Upper lobe of right lung (tissue), 1 donor: ENCODE measurements around the gene AIF1L. TPM values are rescaled to one million over a fixed set of nuclear protein-coding genes. Genes with fewer than 3 reads are reported as not detected.
"Not testable (repeated sequence)": the region's sequence is repeated elsewhere in the genome, so short reads cannot be mapped to it uniquely, and the experiment has no call there.

ENCODE experiments used
- ATAC-seq: fragments of 200-7000 bp; cut with Tn5 transposase; one replicate; pipeline ENCODE4 v1.9.1; 2020; ENCODE audit warnings: mild to moderate bottlenecking, moderate library complexity
- DNase-seq: peaks from one replicate; pipeline ENCODE4 v3.0.0-alpha.2; 2020
- H3K27ac ChIP-seq: fragments of 200-600 bp; one replicate; pipeline ENCODE4 v1.8.0; 2022
- H3K27me3 ChIP-seq: fragments of 200-600 bp; one replicate; pipeline ENCODE4 v1.8.0; 2022; ENCODE audit warnings: mild to moderate bottlenecking
- H3K36me3 ChIP-seq: fragments of 200-600 bp; one replicate; pipeline ENCODE4 v1.8.0; 2022
- H3K4me1 ChIP-seq: fragments of 200-600 bp; one replicate; pipeline ENCODE4 v1.8.0; 2022
- H3K4me3 ChIP-seq: fragments of 200-600 bp; one replicate; pipeline ENCODE4 v1.8.0; 2022; ENCODE audit warnings: mild to moderate bottlenecking
- H3K9me3 ChIP-seq: fragments of 200-600 bp; one replicate; pipeline ENCODE4 v1.8.0; 2022
- CTCF ChIP-seq: fragments of 200-600 bp; IDR thresholded peaks from one replicate; pipeline ENCODE4 v1.8.0; 2022; ENCODE audit warnings: antibody characterized with exemption
- intact Hi-C: fragments of 100-400 bp; cut with DNase I; formaldehyde crosslinking; loops from one replicate; pipeline ENCODE4 v1.11.0; 2022
- total RNA-seq: library from RNA; stranded (reverse); fragmentation: NEBNext Ultra II Directional; extraction: Animal tissue kit (Norgen Biotek cat#: 25700); gene quantifications from one replicate; pipeline ENCODE4 v1.2.1, GENCODE V29; 2021
- donor health status: DM: no; HTN: yes; CAD: no; lungs with severe emphysema.

The AIF1L gene
- total RNA-seq, 1 donor from 2014 or later: 12.3 TPM

GRCh38 chr9:131112374-131113154 lies 16.2 kb downstream of the AIF1L start:
- ATAC-seq (no peak), DNase-seq (peak; percentile 37)
- H3K4me3 ChIP-seq: no peak overlapping the region
- no peak for TF ChIP-seq CTCF
- no peak overlapping the region for H3K27ac ChIP-seq
- H3K9me3 ChIP-seq: no peaks in the 10 kb centered on the region
- H3K4me1 ChIP-seq: peaks cover 6% of the 10 kb centered on the region
- no peaks in the 10 kb centered on the region for H3K27me3 ChIP-seq
- no peaks in the 10 kb centered on the region for H3K36me3 ChIP-seq
- intact Hi-C loops: no loop called here

GRCh38 chr9:131113655-131114054 lies 17.3 kb downstream of the AIF1L start:
- TF ChIP-seq CTCF: no peak
- DNase-seq: no peak
- Histone ChIP-seq H3K36me3 (no peaks in the 10 kb centered on the region), H3K27ac (no peak overlapping the region), H3K4me3 (no peak overlapping the region), H3K27me3 (no peaks in the 10 kb centered on the region), H3K4me1 (peaks cover 6% of the 10 kb centered on the region), H3K9me3 (no peaks in the 10 kb centered on the region)
- intact Hi-C loops: no loop called here
- no peak for ATAC-seq

GRCh38 chr9:131114084-131114535 lies 17.8 kb downstream of the AIF1L start:
- no peak overlapping the region for H3K4me3 ChIP-seq
- H3K27me3 ChIP-seq: no peaks in the 10 kb centered on the region
- DNase-seq (peak; percentile 53), ATAC-seq (no peak)
- peaks cover 6% of the 10 kb centered on the region for H3K4me1 ChIP-seq
- intact Hi-C loops: no loop called here
- H3K27ac ChIP-seq: no peak overlapping the region
- TF ChIP-seq CTCF: no peak
- no peaks in the 10 kb centered on the region for H3K9me3 ChIP-seq
- no peaks in the 10 kb centered on the region for H3K36me3 ChIP-seq

GRCh38 chr9:131115360-131115742 lies 19.0 kb downstream of the AIF1L start:
- H3K9me3 ChIP-seq, H3K27me3 ChIP-seq, H3K27ac ChIP-seq, H3K4me1 ChIP-seq, H3K36me3 ChIP-seq, H3K4me3 ChIP-seq, ATAC-seq, intact Hi-C loops: not testable (repeated sequence)
- DNase-seq: peak; percentile 1

- no peaks in the 10 kb centered on the region for H3K9me3 ChIP-seq
- intact Hi-C loops: no loop called here
- peaks cover 6% of the 10 kb centered on the region for H3K4me1 ChIP-seq
- ATAC-seq (peak; percentile 38), DNase-seq (peak; percentile 65)
- H3K27me3 ChIP-seq: no peaks in the 10 kb centered on the region
- no peak overlapping the region for H3K4me3 ChIP-seq
- H3K36me3 ChIP-seq: no peaks in the 10 kb centered on the region
- no peak for TF ChIP-seq CTCF
- peak overlapping the region; percentile 39 for H3K27ac ChIP-seq
Measured at GRCh38 chr9:131116281-131117120, 20.2 kb downstream of the AIF1L start.

- peak; percentile 23 for DNase-seq
- no peak for TF ChIP-seq CTCF
- Histone ChIP-seq H3K27ac (peak overlapping the region; percentile 39), H3K36me3 (no peaks in the 10 kb centered on the region), H3K27me3 (no peaks in the 10 kb centered on the region), H3K4me3 (no peak overlapping the region), H3K9me3 (no peaks in the 10 kb centered on the region), H3K4me1 (peaks cover 6% of the 10 kb centered on the region)
- ATAC-seq: peak; percentile 40
- intact Hi-C loops: no loop called here
Measured at GRCh38 chr9:131117121-131117761, 20.9 kb downstream of the AIF1L start.
